ENCODE measurements around the gene AOPEP.
"Not testable (repeated sequence)": the region's sequence is repeated elsewhere in the genome, so short reads cannot be mapped to it uniquely, and the experiment has no call there.

GRCh38 chr9:94965631-94966030, 239.1 kb downstream of the AOPEP start:
- not testable (repeated sequence) for TF ChIP-seq CTCF (conservative IDR thresholded peaks at IDR 0.05 in 1 of 2, IDR thresholded peaks at IDR 0.05 in 1 of 2; ENCODE audit: low read depth in 1 of 2, low read length in 2 of 2); EZH2 (IDR thresholded peaks at IDR 0.05; ENCODE audit: low read length, missing control alignments)
